ENCODE data around the gene CHIA. TPM values are rescaled to one million over a fixed set of nuclear protein-coding genes. Genes with fewer than 3 reads are reported as not detected.

Gene CHIA
- total RNA-seq, 1 experiment from 2014 or later: not detected

DNA sequence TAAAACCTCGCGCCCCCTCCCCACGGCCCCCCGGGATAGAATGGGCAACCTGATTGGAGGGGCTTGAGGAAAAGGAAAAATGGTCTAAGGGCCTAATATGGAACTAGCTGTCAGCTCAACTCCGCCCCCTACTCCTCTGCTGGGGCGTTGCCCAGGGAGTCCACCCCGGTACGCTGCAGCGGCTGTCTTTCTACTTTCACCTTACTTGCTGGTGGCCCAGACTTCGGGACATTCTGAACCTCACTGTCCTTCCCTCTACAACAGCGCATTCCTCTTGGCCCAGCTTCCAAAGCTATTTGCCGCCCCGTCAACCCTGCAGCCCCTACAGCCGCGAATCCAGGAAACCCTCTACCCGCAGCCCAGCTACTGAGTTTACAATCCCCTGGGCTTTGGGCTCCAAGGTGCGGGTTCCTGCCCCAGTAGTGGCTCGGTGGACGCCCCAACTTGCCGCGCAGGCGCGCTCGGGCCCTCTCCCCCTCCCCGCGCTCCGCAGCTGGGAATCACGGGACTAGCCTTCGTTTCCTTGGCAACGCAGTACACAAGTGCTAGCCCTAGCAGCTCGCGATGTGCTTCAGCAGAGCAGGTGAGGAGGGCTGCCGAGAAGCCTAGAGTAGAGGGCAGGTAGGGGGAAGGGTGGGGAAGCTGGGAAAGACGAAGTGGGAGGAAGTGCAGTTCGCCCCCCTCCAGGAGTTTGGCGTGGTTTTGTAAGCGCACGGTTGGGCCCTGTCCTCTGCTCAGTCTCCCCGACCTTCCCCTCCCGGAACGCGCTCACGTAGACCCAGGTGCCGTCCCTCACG, 55.6 kb downstream of the CHIA start:
- DNase-seq (ENCODE audit: low read depth, low spot score) (peak; percentile 58), ATAC-seq (peak; percentile 94)
- Histone ChIP-seq H3K27ac (ENCODE audit: low read depth, low read length) (peak overlapping the region; percentile 31; the same call in 1 of the 2 replicates), H3K4me2 (ENCODE audit: low read length) (peak overlapping the region; percentile 86), H3K9ac (ENCODE audit: low read length) (peak overlapping the region; percentile 44), H3K36me3 (ENCODE audit: control insufficient read depth in 1 of 2, insufficient read depth in 2 of 2, low read length in 2 of 2) (no peaks in the 10 kb centered on the region), H3K4me1 (ENCODE audit: control insufficient read depth in 1 of 2, insufficient read depth in 2 of 2, low read length in 2 of 2) (peaks cover 6 to 12% of the 10 kb centered on the region in 2 experiments; a peak in 2 of 4 replicates), H4K20me1 (ENCODE audit: insufficient read depth) (no peaks in the 10 kb centered on the region), H2AFZ (ENCODE audit: low read depth, low read length, poor library complexity, severe bottlenecking) (peak overlapping the region; percentile 29), H3K9me3 (ENCODE audit: control insufficient read depth in 1 of 2, insufficient read depth in 1 of 2, low read depth in 1 of 2, low read length in 2 of 2) (no peaks in the 10 kb centered on the region), H3K4me3 (replicated peaks in 1 of 2; ENCODE audit: low read depth in 1 of 2, low read length in 2 of 2) (peak overlapping the region; percentile 51 to 60), H3K79me2 (ENCODE audit: insufficient read depth, low read length) (no peaks in the 10 kb centered on the region), H3K9me2 (ENCODE audit: insufficient read depth) (no peaks in the 10 kb centered on the region), H3K27me3 (ENCODE audit: insufficient read depth, low read length) (no peaks in the 10 kb centered on the region)
- intact Hi-C loops (cut with micrococcal nuclease): loop anchor here (10.0 kb wide), 1 partner anchor 309 kb away; no protein-coding TSS in a partner anchor
- no peak for TF ChIP-seq EZH2 (IDR thresholded peaks at IDR 0.05)
- TF ChIP-seq TCF7L2 (IDR thresholded peaks at IDR 0.05; ENCODE audit: borderline replicate concordance, extremely low read depth, insufficient read depth, insufficient read length): peak; percentile 39
- peak; percentile 40 for TF ChIP-seq POLR2AphosphoS5 (IDR thresholded peaks at IDR 0.05; ENCODE audit: low read depth, low read length)
- TF ChIP-seq EZH2phosphoT487 (IDR thresholded peaks at IDR 0.05; ENCODE audit: borderline replicate concordance): no peak
- TF ChIP-seq, protein P1, sequence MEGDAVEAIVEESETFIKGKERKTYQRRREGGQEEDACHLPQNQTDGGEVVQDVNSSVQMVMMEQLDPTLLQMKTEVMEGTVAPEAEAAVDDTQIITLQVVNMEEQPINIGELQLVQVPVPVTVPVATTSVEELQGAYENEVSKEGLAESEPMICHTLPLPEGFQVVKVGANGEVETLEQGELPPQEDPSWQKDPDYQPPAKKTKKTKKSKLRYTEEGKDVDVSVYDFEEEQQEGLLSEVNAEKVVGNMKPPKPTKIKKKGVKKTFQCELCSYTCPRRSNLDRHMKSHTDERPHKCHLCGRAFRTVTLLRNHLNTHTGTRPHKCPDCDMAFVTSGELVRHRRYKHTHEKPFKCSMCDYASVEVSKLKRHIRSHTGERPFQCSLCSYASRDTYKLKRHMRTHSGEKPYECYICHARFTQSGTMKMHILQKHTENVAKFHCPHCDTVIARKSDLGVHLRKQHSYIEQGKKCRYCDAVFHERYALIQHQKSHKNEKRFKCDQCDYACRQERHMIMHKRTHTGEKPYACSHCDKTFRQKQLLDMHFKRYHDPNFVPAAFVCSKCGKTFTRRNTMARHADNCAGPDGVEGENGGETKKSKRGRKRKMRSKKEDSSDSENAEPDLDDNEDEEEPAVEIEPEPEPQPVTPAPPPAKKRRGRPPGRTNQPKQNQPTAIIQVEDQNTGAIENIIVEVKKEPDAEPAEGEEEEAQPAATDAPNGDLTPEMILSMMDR (IDR thresholded peaks at IDR 0.05 in 2 of 3, conservative IDR thresholded peaks at IDR 0.05 in 1 of 3; ENCODE audit: borderline replicate concordance in 1 of 3, insufficient read depth in 1 of 3, low read depth in 2 of 3, low read length in 2 of 3): 0 out of 6 replicates have a peak, but pooled peaks of 1 of the 3 experiments have one; percentile 5
- TF ChIP-seq SP1 (IDR thresholded peaks at IDR 0.05; ENCODE audit: low read depth): no peak
- no peak for TF ChIP-seq ELF1 (IDR thresholded peaks at IDR 0.05; ENCODE audit: borderline replicate concordance, low read depth)
- peak; percentile 58; the same call in 1 of the 2 replicates for TF ChIP-seq SRF (IDR thresholded peaks at IDR 0.05; ENCODE audit: low read depth)
- RAD21 ChIA-PET (ENCODE audit: low non-redundant PET in 1 of 2, low total read pairs in 2 of 2, uncharacterized antibody in 2 of 2, unreplicated experiment in 2 of 2): no interaction called here
- CTCF ChIA-PET: interaction anchor here (1.4 kb wide), 2 partner anchors 12 to 123 kb away, joined by 4 to 6 read pairs; no protein-coding TSS in a partner anchor
- BruUV-seq (replicated peaks): no TSS peak
- POLR2A ChIA-PET: no interaction called here

Data from HCT116 (cell line).